NOMO-1 treated with DMSO at 0.1 percent for 48 hours (cell line): ENCODE results near the gene RASGRP1.
A peak's percentile ranks its signal among the peaks of the same experiment; 100 is the strongest.
"Not testable (repeated sequence)": the region's sequence is repeated elsewhere in the genome, so short reads cannot be mapped to it uniquely, and the experiment has no call there.

Experiments used
- DNase-seq: peaks from one replicate; lab custom pipeline; 2025; ENCODE audit not compliant: unreplicated experiment; lab: John Stamatoyannopoulos, UW

Gene RASGRP1

GRCh38 chr15:38564557-38565286 lies at the start of gene RASGRP1:
RASGRP1 (minus strand) TSS chr15:38564814; CDS start chr15:38564628, 186 bp downstream.
- DNase-seq: peak; percentile 68

- no peak for DNase-seq
Observed at GRCh38 chr15:38613085-38613484, 48.5 kb upstream of the RASGRP1 start.

GRCh38 chr15:38612159-38612863 lies 47.7 kb upstream of the RASGRP1 start:
- DNase-seq: no peak

- no peak for DNase-seq
Observed at GRCh38 chr15:38611228-38611627, 46.6 kb upstream of the RASGRP1 start.

- DNase-seq: no peak
Observed at GRCh38 chr15:38610748-38611147, 46.1 kb upstream of the RASGRP1 start.

GRCh38 chr15:38609097-38609738 lies 44.6 kb upstream of the RASGRP1 start:
- no peak for DNase-seq

GRCh38 chr15:38608682-38609081 lies 44.1 kb upstream of the RASGRP1 start:
- DNase-seq: no peak

GRCh38 chr15:38605744-38606143 lies 41.1 kb upstream of the RASGRP1 start:
- DNase-seq: no peak

GRCh38 chr15:38603672-38604071 lies 39.1 kb upstream of the RASGRP1 start:
- no peak for DNase-seq

- DNase-seq: no peak
Observed at GRCh38 chr15:38602910-38603670, 38.5 kb upstream of the RASGRP1 start.

GRCh38 chr15:38600236-38600635 lies 35.6 kb upstream of the RASGRP1 start:
- DNase-seq: no peak

- DNase-seq: no peak
Observed at GRCh38 chr15:38598749-38599148, 34.1 kb upstream of the RASGRP1 start.

GRCh38 chr15:38597219-38597800 lies 32.7 kb upstream of the RASGRP1 start:
- DNase-seq: no peak

GRCh38 chr15:38593524-38593923 lies 28.9 kb upstream of the RASGRP1 start:
- no peak for DNase-seq

GRCh38 chr15:38589502-38589901 lies 24.9 kb upstream of the RASGRP1 start:
- DNase-seq: peak; percentile 91

GRCh38 chr15:38588672-38589071 lies 24.1 kb upstream of the RASGRP1 start:
- DNase-seq: no peak

GRCh38 chr15:38587214-38587613 lies 22.6 kb upstream of the RASGRP1 start:
- no peak for DNase-seq

GRCh38 chr15:38586005-38586404 lies 21.4 kb upstream of the RASGRP1 start:
- DNase-seq: not testable (repeated sequence)

- DNase-seq: no peak
Observed at GRCh38 chr15:38578626-38579025, 14.0 kb upstream of the RASGRP1 start.

GRCh38 chr15:38577424-38577987 lies 12.9 kb upstream of the RASGRP1 start:
- DNase-seq: no peak

- no peak for DNase-seq
Observed at GRCh38 chr15:38576837-38577236, 12.2 kb upstream of the RASGRP1 start.
